ENCODE results near the gene PAPOLB.

PAPOLB gene

DNA sequence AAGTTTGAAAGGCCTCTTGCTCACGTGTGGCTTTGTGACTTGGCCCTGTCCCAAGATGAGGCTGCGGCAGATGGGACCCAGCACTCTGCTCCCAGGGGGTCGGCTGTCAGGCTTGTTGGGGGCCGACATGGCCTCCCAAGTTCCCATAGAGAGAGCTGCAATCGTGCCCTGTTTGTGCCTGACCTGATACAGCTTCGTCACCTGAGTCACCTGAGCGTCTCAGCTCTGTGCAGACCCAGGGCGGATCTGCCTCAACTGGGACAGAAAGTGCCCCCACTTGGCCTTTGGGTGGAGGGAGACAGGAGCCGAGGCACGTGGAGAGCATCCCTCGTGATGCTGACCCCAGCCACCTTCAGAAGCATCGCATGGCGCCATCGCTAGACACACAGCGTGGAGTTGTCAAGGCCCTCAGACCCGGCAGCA lies 21.7 kb downstream of the PAPOLB start:
- DNase-seq = no peak

- no peak for DNase-seq
Observed at GRCh38 chr7:4838626-4839334, 23.1 kb downstream of the PAPOLB start.

DNA sequence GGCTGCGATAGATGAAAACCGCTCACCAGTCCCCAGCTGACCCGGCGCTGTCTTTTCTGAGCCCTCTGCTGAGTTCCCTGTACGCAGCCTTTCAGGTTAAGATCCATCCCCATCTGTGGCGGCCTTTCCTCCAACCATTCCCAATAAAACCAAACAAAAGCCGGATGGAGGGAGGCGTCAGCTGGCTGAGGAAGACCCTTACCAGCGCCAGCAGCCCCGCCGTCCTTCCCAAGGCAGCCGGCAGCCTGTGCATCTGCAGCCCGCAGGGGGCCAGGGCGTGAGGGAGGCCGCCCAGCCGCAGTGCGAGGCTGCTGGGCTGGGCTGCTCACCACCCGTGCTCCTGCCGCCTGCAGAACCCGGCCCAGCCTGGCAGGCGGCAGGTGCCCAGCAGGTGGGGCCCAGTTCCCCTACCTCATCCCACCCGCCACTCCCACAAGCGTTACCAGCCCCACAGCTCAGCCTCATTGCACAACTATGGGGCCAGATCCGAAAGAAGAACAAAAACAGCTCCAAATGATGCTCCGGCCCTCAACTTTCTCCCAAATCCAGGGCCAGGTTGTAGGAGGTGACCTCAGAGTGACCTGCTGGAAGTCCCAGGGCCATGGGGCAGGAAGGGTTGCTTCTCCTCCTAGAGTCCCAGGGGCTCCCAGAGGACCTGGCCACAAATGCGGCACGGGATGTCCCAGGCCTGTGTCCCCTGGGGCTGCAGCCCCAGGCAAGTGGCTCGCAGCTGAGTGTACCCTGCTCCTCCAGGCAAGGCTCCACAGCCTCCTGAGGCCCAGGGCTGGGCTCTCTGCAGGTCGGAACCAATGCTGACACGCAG lies 23.8 kb downstream of the PAPOLB start:
- no peak for DNase-seq

DNA sequence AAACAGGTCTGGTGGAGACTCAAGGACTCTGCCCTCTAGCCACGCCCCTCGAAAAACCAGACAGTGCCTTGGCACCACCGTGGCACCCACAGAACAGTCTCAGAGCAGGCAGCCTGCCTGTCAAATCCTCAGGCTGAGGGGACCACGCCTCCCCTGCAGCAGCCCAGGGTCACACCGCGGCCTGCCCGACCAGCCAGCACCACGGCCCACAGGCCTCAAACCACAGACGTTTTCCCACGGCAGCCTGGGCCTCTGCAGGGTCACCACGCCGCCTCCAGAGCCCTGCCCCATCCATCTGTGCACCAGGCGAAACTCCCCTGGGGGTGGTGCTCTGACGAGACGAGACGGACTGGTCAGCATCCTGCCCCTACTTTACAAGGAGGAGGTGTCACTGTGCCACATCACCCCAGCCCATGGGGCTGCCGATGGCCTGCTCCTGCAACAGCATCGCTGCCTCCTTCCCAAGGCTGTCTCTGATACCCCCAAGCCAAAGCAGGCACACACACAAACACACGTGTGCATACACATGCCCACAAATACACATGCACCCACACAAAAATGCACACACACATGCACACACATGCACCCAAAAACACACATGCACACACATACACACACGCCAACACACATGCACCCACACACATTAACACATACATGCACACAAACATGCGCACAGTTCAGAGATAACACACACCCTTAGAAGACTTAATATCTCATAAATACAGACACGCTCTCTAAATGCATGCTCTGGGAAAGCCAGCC lies 24.6 kb downstream of the PAPOLB start:
- DNase-seq = no peak

- no peak for DNase-seq
Observed at GRCh38 chr7:4836206-4836661, 25.6 kb downstream of the PAPOLB start.

GRCh38 chr7:4835398-4836205 lies 26.2 kb downstream of the PAPOLB start:
- no peak for DNase-seq

GRCh38 chr7:4834601-4835397 lies 27.0 kb downstream of the PAPOLB start:
- DNase-seq = no peak

DNA sequence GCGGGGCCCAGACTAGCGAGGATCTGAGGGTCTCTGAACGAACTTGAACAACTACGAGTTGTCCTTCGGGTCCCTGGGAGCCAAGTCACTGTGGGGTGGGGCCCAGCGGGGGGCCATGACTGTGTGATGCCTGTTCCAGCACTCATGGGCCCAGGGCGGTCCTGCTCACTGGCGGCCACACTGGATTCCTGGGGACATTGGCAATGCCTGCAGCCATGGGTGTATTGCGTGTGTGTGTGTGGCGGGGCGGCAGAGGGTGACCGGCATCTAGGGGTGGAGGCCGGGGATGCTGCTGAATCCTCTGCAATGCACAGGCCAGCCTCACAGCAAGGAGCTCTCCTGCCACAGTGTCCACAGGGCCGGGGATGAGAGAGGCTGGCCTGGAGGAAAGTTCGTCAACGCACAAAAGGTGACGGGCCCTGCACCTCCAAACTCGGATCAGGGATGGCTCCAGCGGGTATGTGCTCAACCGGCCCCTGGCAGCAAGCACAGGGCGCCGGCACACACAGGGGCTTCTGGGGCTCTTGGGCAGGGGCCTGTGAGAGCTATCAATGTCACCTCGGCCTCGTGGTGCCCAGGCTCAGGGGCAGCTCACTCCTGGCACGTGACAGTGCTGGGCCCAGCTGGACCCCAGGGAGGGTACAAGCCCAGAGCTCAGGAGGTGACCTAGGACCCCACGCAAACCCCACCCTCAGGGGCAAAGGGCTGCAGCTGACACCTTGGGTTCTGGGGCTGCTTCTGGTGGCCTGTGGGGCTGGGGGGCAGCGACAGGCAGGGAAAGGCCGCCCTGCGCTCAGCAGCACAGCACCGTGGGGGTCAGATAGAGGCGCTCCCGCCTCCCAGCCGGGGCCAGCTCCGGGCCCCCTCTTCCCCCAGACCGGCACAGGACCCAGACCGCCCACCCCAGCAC lies 27.9 kb downstream of the PAPOLB start:
- DNase-seq = no peak

DNA sequence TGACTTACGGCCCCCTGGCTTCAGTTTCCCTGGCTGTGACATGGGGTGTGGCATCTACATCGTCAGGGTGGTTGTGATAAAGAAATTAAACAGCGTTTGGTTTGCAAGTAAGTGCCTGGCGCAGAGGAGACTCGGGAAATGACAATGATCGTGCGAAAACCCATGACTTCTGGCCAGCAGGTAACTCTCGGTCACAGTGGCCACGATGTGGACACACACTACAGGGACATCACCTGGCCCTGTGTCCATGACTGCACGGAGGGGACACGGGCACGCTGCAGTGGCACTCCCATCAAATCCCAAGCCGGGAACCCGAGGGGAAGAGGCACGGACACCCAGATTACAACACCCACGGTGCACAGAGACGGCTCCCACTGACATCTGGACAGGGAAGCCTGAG lies 28.7 kb downstream of the PAPOLB start:
- DNase-seq = no peak

DNA sequence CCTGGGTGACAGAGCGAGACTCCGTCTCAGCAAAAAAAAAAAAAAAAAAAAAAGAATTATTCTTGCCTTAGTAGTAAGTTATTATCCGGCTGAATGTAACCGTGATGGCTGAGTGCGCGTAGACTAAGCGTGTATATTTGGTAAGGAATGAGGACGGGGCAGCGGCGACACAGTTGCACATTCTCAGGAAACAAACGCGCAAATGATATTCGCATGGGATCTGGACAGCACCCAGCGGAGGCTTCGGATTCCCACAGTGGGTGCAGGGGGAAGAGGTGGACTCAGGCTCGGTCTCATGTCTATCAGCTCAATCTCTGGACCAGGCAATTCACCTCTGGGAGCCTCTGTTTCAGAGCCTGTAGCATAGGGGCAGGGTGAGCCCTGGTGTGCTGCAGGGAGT lies 29.1 kb downstream of the PAPOLB start:
- no peak for DNase-seq

- DNase-seq = no peak
Observed at GRCh38 chr7:4831723-4832495, 29.9 kb downstream of the PAPOLB start.

DNA sequence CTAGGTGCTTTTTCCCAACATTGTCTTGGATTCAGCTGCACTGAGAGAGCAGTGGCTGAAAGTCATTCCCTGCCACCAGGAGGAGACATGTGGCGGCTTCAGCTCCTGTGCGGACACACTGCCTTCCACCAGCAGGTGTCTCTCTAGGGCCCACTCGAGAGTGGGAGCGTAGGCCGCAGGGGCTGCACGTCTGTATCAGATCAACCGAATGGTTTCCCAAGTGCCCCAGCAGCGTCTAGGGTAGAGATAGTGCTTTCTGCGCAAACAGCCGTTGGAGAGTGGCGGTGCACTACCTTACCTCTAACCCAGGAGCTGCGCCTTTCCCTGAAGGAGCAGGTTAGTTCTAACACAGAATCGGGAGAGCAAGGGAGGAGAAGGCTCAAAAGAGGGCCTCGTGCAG lies 31.7 kb downstream of the PAPOLB start:
- peak; percentile 40 for DNase-seq

- no peak for DNase-seq
Observed at GRCh38 chr7:4828720-4829383, 33.0 kb downstream of the PAPOLB start.

DNA sequence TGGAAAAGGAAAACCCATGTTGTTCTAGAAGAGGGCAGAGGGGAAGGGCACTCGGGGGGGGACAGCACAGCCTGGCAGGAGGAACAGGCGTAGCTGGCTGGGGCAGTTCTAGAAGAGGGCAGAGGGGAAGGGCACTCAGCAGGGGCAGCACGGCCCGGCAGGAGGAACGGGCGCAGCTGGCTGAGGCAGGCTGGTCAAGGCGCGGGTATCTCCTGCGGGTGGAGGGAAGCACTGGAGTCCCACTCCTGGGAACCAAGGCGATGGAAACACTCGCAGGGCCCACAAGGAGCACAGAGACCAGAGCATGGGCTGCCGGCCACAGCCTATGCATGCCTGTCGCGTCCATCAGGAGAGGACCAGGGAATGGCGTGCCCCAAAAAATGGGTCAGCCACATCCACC lies 36.7 kb downstream of the PAPOLB start:
- DNase-seq = no peak

DNA sequence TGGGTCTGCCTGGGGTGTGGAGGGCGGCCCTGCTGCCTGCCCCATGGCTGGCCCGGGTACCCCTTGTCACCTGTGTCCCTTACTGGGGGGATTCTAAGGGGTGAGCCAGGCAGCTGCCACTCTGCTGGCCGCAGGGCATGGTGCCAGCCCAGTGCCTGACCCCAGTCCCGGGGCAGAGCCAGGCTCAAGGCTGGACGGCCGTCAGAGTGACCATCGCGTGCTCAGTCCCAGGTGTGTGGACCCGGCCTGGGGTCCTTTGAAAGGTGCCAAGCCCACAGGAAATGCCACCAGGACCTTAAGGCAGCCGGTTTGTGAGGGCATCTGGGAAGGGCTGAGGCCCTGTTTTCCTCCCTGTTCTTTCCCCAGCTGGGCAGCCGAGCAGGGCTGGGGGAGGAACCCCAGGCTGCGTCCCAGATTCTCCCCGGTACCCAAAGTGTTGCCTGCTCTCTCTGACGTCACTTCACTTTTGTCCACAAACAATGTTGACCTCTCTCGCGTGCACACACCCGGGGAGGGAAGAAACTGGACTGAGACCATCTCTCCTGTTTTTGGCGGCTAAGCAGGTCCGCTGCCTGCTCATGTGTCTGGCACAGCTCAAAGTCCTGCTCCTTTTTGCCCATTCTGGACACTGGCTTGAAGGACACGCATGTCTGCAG lies 37.6 kb downstream of the PAPOLB start:
- DNase-seq = no peak

GRCh38 chr7:4823441-4824119 lies 38.2 kb downstream of the PAPOLB start:
- DNase-seq = no peak

DNA sequence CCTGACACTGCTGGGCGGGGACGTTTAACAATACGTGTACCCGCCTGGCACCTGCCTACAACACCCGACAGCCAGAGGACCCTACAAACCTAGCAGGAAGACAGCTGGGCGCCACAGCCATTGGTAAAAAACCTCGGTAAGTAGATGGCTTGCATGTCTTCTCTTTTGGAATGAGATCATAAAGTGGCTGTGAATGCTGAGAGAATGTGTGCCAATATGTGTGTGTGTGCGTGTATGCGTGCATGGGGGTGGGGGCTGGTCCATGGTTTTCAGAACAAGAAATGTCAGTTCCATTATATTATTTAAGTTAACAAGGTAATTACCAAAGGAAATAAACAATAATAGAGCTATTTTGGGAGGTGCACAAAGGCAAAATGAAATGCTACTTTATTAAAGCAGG lies 39.2 kb downstream of the PAPOLB start:
- DNase-seq = no peak

DNA sequence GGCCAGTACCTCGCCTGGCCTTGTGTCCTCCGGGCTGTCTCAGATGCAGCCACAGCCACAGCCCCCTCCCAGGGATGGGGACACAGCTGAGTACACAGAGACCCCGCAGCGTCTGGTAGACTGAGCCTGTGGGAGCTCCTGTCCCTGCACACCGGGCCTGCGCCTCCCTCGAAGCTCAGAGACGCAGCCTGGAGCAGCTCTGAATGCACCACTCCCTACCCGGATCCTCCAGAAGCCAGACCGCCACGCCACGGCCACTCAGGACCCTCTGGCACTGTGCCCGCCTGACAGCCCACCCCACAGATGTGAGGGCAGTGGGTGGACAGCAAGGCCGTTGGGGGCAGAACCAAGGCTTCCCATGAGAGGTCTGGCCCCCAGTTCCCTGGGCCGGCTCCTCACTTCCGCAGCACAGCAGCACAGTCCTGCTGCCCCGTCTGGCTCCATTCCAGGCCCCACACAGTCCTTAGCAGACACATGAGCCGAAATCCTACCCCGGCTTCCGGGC lies 40.8 kb downstream of the PAPOLB start:
- no peak for DNase-seq
